ENCODE measurements around the gene RPL10A. TPM values are rescaled to one million over a fixed set of nuclear protein-coding genes. Genes with fewer than 3 reads are reported as not detected.
A peak's percentile ranks its signal among the peaks of the same experiment; 100 is the strongest.

Gene RPL10A
- total RNA-seq, 2 donors from 2014 or later, result 691 to 715 TPM

DNA sequence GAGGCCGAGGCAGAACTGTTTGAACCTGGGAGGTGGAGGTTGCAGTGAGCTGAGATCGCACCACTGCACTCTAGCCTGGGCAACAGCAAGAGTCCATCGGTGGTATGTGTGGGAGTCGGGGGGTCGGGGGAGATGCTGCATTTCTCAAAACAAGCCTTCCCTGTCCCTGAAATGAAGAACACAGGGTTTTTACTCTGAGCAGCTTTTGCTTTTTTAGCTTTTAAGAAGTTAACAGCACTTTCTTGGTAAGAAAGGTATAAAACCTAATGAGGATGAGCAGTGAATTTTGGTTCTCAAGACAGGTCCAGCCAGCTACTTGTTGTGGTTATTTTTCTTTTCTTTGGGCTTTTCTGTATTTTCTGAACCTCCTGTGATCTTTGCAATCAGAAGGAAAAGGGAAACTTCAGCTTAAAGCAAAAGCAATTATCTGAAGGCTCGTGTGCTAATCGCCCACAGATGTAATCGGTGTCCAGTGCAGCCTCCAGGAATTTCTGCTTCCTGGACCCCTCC, 3.7 kb downstream of the RPL10A start:
- intact Hi-C loops (cut with DNase I), result no loop called here
- DNase-seq, result no peak
- ATAC-seq, result no peak

DNA sequence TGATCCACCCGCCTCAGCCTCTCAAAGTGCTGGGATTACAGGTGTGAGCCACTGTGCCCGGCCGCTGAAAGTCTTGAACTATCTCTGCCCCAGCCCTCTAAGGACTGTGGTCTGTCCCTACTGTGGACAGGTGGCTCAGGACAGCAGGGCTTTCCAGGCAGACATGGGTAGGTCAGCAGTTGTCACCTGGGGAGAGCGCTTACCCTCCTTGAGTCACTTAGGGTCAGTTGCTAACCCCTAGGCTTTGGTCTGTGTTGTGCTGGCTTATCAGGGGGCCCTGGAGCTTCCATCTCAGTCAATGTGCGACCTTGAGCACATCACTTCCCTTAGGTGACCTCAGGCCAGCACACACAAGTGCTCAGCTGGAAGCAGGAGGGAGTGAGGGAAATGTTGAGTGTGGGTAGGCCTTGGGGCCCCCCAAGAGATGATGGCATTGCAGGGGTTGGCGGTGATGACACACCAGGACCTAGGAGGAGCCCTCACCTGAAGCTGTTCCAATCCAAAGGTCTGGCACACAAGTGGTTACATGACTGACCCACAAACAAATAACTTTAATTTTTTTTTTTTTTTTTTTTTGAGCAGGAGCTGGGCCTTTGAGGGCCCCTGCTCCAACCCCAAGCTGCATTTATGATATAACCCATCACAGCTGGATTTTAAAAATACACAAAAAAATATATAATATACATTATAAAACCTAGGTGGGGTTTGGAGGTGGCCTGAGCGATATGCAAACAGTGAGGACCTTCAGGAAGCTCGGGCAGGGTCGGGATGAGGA, 5.1 kb downstream of the RPL10A start:
- ATAC-seq (no peak), DNase-seq (no peak)
- intact Hi-C loops (cut with DNase I), result no loop called here

DNA sequence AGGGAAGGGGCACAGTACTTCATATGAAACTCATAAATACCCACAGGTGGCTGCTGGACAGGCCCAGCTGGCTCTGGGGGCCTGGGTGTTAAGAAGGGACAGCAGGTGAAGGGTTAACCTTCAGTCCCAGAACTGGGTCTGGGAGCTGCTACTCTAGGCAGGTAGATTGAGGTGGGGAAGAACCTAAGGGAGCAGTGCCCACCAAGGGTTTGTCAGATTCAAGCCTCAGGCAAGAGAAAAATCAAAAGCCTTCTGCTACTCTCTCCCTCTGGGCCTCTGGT, 5.6 kb downstream of the RPL10A start:
- intact Hi-C loops (cut with DNase I), result no loop called here
- ATAC-seq (no peak), DNase-seq (no peak)

DNA sequence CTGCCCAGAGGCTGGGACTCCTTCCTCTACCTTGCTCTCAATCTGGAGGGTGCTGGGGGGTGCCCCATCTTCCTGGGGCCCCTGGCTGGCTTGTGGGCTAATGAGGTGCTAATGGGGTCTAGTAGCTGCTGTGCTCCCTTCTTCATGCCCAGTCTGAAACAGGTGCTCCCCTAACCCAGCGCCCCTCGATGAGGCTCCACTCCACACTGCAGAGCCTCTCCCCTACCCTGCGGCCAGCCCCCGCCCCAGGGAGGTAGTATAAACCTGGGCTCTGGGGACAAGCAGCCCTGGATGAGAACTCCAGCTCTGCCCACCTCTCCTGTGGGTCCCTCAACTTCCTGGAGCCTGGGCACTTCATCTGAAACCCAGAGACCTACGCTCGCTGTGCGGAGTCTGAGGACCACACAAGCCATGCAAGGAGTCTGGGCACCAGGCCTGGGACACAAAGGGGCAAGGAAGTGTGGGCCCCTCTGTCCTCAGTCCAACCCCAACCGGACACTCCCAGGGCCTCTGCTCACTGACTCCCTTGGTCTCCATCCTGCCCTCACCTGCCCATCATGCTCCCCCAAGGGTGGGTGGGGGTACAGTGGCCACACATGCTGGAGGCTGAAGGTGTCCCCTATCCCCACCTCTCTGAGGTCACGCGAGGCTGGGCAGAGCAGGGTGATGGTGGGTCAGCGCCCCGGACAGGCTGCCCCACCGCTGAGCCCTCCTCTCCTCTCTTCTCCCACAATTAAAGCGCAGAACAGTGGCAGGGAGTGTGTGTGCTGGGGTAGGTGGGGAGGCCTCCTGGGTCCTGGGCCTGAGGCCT, 6.1 kb downstream of the RPL10A start:
- intact Hi-C loops (cut with DNase I), result no loop called here
- ATAC-seq, result no peak
- no peak for DNase-seq

DNA sequence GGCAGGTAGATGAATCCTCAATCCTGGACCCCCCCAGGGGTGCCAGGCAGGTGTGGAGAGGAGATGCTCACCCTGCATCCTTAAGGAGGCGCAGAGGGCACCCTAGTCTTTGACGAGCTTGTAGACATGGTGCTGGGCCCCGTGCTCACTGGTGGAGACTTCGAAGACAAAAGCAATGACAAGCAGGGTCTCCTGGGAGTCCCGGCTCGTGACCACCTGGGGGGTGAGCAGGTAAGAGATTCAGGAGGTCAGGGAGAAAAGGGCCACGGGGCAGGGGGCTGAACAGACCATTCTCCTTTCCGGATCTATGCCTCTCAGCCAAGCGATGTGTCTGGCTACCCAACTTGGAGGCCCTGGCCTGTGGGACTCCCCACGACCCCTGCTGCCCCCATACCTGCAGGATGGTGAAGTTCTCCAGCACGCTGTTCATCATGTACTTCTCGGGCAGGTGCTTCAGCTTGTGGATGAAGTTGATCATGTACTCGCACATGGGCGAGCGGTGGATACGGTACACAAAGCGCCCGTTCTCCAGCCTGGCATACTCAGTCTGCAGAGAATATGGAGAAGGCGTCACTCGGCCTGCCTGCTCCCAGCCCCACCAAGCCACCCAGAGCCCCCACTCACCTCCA, 6.9 kb downstream of the RPL10A start:
- intact Hi-C loops (cut with DNase I), result no loop called here
- DNase-seq (no peak), ATAC-seq (no peak)

DNA sequence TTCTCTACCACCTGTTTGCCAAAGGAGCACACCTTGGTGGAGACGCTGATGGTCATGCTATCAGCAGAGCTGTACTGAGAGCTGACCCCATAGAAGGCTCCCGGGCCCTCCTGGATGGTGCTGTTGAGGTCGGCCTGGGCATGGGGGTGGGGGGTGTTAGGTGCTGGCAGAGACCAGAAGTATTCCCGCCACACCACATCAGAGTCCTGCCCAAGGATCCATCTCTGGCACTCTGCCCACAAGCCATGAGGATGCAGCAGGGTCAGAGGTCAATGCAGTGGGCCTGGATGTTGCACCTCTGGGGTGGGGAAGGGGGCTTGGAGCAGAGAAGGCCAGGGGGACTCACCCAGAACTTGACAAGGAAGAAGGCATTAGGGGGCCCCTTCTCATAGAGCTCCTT, 7.4 kb downstream of the RPL10A start:
- ATAC-seq (no peak), DNase-seq (no peak)
- intact Hi-C loops (cut with DNase I), result no loop called here

DNA sequence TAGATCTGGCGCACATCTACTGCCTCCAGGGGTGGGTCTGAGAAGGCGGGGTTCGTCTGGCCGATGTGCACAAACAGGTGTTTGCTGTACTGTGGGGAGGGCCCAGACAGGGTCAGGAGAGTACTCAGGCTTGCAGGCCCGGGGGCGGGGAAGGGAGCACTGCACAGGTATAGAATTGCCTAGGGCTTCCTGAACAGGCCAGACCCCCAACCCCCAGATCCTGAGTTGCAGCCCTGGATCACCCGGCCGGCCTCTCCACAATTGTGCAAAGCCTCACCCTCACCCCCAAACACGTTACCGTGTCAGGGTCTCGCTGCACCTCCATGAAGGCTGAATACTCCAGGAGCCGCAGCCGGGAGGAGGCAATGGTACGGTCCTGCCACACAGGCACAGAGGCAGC, 7.8 kb downstream of the RPL10A start:
- ATAC-seq (no peak), DNase-seq (no peak)

DNA sequence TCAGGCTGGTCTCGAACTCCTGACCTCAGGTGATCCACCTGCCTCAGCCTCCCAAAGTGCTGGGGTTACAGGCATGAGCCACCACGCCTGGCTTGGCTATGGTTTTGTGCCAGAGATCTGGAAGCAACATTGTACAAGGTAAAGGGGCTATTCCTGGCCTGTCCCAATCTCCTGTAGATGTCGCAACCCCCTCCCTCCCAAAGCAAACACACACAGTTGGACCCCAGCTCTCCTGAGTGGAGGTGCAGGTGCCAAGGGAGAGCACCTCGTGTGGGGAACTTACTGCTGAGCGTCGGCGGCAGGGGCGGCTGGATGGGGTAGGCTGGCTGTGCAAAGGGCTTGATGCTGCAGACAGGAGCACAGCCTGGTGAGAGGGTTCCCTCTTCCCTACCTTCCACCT, 8.8 kb downstream of the RPL10A start:
- intact Hi-C loops (cut with DNase I), result no loop called here
- ATAC-seq, result no peak
- no peak for DNase-seq

More for the DNA sequence above, 7.8 kb downstream of the RPL10A start:
- intact Hi-C loops (cut with DNase I), result no loop called here

DNA sequence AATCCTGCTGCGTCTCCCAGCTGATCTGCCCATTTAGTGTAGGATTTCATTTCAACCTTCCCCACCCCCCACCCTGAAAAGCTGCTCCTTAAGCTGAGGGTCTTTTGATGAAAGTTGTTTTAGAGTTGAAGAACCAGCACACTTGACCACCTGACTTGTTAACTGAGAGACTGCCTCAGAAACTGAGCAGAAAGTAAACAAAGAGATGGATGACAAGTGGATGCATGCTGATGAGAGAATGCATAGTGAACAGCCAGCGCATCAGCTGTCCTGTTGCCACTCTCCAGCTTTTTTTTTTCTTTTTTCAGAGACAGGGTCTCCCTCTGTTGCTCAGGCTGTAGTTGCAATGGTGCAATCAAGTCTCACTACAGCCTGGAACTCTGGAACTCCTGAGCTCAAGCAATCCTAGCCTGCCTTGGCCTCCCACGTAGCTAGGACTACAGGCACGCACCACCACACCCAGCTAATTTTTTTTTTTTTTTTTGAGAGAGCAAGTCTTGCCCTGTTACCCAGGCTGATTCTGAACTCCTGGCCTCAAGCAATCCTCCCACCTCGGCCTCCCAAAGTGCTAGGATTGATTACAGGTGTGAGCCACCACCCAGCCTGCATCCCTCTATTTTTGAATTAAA, 9.5 kb downstream of the RPL10A start:
- ATAC-seq (no peak), DNase-seq (no peak)
- intact Hi-C loops (cut with DNase I), result no loop called here

DNA sequence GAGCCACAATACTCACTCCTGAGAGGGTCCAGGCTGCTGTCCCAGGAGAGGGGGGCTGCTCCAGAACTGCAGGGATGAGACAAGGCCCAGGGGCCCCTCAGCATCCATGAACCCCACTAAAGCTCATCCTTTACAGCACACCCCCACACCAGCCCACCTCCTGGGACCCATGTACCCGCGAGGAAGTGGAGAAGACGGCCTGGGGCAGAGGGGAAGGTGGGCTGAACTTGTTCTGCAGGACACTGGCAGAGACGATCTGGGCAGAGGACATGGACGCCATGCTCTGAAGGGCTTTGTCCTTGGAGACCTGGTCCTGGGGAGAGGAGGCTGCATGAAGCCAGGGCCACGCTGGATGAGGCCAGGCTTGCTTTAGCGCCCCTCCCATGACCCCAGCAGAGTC, 10.1 kb downstream of the RPL10A start:
- intact Hi-C loops (cut with DNase I), result no loop called here
- ATAC-seq, result no peak

DNA sequence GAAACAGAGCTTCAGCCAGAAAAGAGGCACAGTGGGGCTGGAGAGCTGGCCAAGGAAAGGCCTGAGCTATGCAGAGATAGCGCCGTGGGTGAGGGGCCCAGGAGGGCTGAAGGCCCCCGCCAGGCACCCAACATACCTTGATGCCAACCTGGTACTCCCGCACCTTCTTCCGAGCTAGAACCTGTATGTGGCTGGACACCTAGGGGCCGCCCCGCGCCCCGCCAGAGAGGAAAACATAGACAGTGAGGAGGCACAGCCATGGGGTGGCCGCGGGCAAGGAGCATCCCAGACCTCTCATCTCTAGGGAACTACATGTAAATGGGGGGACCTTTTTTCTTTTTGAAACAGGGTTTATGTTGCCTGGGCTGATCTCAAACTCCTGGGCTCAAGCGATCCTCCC, 12.0 kb downstream of the RPL10A start:
- no peak for ATAC-seq
- no peak for DNase-seq
- intact Hi-C loops (cut with DNase I), result no loop called here

More for the DNA sequence above, 10.1 kb downstream of the RPL10A start:
- DNase-seq, result no peak

DNA sequence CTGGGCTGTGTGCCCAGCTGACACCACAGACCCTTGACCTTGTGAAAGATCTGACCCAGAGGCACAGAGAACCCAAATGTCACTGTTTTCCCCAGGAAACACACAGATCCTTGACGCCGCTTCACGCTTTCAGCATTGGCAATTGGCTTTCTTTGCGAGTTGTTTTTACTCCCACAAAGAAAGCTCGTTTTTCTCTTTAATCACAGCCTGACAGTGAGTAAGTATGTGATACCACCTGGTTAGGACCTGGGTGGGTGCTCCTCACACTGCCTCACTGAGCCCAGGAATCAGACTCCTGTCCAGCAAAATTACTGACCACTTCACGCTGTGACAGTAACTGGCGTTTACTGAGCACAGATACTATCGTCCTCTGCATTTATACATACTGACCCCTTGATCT, 13.0 kb downstream of the RPL10A start:
- intact Hi-C loops (cut with DNase I), result no loop called here
- ATAC-seq, result no peak
- DNase-seq, result no peak

DNA sequence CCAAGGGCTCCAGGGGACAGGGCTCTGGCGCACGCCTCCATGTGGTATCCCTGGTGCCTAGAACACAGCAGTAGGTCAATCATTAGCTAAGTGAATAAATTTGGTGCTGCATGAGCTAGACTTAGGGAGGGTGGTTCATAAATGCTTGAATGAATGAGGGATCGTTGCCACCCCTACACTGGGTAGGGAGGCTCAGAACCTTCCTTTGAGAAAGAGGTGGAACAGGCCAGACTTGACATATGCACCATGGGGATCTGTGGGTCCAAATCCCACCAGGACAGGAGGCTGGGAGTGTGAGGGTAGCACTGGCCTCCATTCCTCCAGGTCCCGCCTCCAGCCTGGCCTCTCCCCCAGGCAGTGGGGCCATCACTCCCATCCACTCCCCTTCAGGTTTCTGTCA, 14.9 kb downstream of the RPL10A start:
- ATAC-seq (no peak), DNase-seq (no peak)
- intact Hi-C loops (cut with DNase I), result no loop called here

DNA sequence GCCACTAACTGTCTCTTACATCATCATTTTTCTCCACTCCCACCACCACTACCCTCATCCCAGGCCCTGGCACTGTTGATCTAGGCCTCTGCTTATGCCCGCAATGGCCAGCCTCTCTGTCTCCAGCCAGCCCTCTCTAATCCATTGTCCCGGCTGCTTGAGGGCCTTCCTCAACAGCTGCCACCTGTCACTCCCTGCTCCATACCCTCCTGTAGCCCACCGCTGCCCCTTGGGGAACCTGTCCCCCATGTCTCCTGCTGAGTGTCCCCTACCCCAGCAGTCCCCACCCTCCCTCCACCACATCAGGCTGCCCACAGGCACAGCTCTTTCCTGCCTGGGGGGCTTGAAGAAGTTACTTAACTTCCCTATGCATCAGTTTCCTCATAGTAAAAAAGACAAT, 15.3 kb downstream of the RPL10A start:
- intact Hi-C loops (cut with DNase I), result no loop called here
- no peak for DNase-seq

DNA sequence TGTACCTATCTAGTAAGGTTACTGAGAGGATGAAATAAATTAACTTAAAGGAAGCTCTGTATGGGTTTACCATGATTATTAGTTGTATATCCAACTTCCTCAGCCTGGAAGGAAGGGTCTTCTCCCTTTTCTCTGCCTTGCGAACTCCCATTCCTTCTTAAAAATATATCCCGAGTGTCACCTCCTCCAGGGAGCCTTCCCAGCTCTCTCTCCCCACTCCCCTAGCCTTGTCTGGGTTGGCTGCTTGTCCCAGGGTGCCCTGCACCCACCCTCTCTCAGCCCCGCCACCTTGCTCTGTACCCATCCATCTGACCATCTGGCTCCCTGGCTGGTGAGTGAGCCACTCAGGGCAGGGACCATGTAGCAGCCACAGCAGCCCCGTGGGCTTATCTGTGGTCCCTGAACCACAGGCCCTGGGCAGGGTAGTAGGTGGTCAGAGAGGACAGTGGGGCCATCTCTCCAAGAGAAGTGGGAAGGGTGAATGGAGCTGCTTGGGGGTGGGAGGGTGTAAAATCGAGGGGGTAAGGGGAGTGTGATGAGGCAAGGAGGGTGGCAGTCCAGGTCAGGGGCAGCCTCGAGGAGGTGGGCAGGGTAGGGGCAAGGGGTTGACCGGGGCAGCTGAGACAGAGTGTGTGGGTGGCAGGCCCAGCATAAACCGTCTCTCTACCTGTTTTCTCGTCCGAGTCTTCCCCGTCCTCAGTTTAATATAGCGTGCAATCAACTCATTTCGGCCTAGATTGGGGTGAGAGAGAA, 15.9 kb downstream of the RPL10A start:
- intact Hi-C loops (cut with DNase I), result no loop called here
- DNase-seq, result no peak
- ATAC-seq, result no peak

More for the DNA sequence above, 15.3 kb downstream of the RPL10A start:
- ATAC-seq, result no peak

DNA sequence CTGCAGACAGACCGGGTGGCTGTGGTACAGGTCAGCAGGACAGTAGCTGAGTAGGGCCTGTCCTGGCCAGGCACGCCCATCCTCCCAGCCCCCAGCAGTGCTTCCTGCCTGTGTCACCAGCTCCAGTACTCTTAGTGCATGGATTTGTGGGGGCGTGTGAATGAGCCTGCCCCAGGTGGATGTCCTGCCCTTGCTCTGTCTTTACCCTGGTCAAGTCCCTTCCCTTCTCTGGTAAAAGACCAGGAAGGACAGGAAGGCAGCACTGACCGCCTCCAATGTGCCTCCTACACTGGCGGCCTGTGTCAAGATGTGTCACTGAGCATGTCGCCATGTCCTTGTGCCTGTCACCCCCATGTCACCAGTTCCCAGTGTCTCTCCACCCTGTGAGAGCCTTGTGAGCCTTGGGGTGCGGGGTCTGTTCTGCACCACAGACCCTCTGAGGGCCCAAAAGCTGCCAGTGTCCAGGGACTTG, 16.8 kb downstream of the RPL10A start:
- no peak for ATAC-seq
- intact Hi-C loops (cut with DNase I), result no loop called here
- no peak for DNase-seq

DNA sequence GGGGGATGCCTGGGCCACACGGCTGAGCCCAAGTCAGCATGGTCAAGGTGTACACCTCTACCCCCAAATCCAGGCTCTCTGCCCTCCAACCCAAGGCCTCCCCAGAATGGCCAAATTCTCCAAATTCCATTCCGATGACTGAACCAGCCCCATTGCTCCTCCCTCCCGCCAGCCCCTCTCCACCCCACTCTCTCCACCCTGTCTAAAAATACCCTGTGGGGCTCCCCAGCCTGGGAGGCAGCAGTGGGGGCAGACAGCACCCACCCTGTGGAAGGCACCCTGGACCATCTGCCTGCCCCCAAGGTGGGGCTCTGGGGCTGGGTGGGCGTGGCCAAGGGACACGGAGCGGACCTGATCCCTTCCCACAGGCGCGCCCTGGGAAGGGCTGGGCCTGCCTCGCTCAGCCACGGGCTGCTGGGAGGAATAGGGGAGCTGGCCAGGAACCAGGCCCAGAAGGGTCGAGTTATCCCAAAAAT, 17.2 kb downstream of the RPL10A start:
- ATAC-seq (peak; percentile 47 to 48), DNase-seq (no peak)
- intact Hi-C loops (cut with DNase I), result no loop called here

DNA sequence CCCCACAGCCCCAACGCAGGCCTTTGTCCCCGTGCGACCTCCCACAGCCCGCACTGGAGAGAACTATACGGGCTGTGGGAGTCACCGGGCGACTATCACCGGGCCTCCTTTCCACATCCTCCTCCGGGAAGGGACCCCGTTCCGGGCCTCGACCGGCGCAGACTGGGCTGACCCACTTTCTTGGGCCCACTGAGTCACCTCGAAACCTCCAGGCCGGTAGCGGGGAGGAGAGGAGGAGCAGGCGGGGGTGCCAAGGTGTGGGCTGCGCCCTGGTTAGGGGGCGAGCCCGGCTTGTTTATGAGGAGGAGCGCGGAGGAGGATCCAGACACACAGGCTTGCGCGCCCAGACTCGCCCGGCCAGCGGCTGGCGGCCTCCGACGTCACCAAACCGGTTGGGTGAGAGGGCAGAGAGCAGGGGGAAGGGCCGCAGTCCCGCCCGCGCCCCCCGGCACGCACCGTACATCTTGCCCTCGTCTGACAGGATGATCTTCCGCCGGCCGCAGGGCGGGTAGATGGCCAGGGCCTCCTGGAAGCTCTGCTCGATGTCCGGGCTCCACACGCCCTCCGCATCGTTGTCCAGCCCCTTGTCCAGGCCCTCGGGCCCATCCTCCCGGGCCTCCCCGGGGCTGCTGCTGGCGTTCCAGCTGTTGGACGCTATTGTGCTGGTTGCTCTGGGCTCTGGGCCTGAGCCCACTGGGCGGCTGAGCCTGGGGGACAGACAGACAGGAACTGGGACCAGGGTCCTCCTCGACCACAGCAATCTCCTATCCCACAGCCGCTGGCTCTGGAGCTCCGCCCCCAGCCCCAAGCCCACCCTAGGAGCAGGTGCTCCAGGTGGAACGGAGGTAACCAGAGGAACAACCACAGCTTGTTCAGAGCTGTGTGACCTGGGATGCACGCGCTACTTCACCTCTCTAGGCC, 18.1 kb downstream of the RPL10A start:
- intact Hi-C loops (cut with DNase I), result no loop called here
- peak; percentile 28 to 56 for ATAC-seq
- DNase-seq, result peak; percentile 67

All from left cardiac atrium (tissue), 4 donors.